ENCODE results near the gene C13orf46.

GRCh38 chr13:113958373-113958772 lies 15.5 kb downstream of the C13orf46 start:
- TF ChIP-seq CTCF (IDR thresholded peaks at IDR 0.05), result no peak
- no peak for TF ChIP-seq POLR2A (IDR thresholded peaks at IDR 0.05)

Measured in esophagus squamous epithelium (tissue), 4 donors.